MG63 (cell line): ENCODE data around the gene CDK13. TPM values are rescaled to one million over a fixed set of nuclear protein-coding genes. Genes with fewer than 3 reads are reported as not detected.
"Not testable (repeated sequence)": the region's sequence is repeated elsewhere in the genome, so short reads cannot be mapped to it uniquely, and the experiment has no call there.

ENCODE experiments used
- DNase-seq: peaks from one replicate; pipeline ENCODE4 v3.0.0-alpha.2; 2020
- H3K27me3 ChIP-seq: fragments of 250-450 bp; sonication (Bioruptor Pico); 2 replicates; pipeline ENCODE4 v1.5.1; 2020; ENCODE audit warnings: mild to moderate bottlenecking, moderate library complexity
- H3K36me3 ChIP-seq: fragments of 250-450 bp; sonication (Bioruptor Pico); 2 replicates; pipeline ENCODE4 v1.5.1; 2020; ENCODE audit warnings: mild to moderate bottlenecking, moderate library complexity
- H3K4me3 ChIP-seq: fragments of 250-450 bp; sonication (Bioruptor Pico); 2 replicates; pipeline ENCODE4 v1.5.1; 2020; ENCODE audit warnings: mild to moderate bottlenecking, moderate library complexity
- H3K9me3 ChIP-seq: fragments of 250-450 bp; sonication (Bioruptor Pico); 2 replicates; pipeline ENCODE4 v1.5.1; 2020; ENCODE audit warnings: mild to moderate bottlenecking, moderate library complexity
- total RNA-seq: library from RNA; depleted of rRNA; stranded (reverse); fragments of >200 nt; shearing (Covaris generic); gene quantifications from 2 replicates; pipeline ENCODE4 v1.2.3, GENCODE V29; 2014; ENCODE audit warnings: low replicate concordance; rRNA removed

Gene CDK13
- total RNA-seq, result 24.1 and 44.5 TPM in 2 replicates

GRCh38 chr7:39949971-39950472, at the start of gene CDK13:
Gene CDK13 (plus strand): TSS chr7:39950256. CDS start chr7:39950642, 386 bp downstream.
- Histone ChIP-seq H3K4me3 (peak within 1 kb of the TSS; percentile 97), H3K9me3 (no peaks in the 10 kb centered on the region), H3K27me3 (no peaks in the 10 kb centered on the region), H3K36me3 (peaks cover 23% of the 10 kb centered on the region)
- DNase-seq, result peak; percentile 83

- no peak for DNase-seq
- no peaks in the 10 kb centered on the region for H3K36me3 ChIP-seq
- peaks cover 5% of the 10 kb centered on the region; the same call in 1 of the 2 replicates for H3K9me3 ChIP-seq
- H3K27me3 ChIP-seq, result no peaks in the 10 kb centered on the region
- no peak overlapping the region for H3K4me3 ChIP-seq
Observed at GRCh38 chr7:39904077-39904486, 46.0 kb upstream of the CDK13 start.

- Histone ChIP-seq H3K27me3 (no peaks in the 10 kb centered on the region), H3K36me3 (no peaks in the 10 kb centered on the region), H3K9me3 (peaks cover 7% of the 10 kb centered on the region; the same call in 1 of the 2 replicates), H3K4me3 (no peak overlapping the region)
- no peak for DNase-seq
Observed at GRCh38 chr7:39908141-39908540, 41.9 kb upstream of the CDK13 start.

- Histone ChIP-seq H3K27me3 (no peaks in the 10 kb centered on the region), H3K4me3 (no peak overlapping the region), H3K9me3 (peaks cover 7% of the 10 kb centered on the region; the same call in 1 of the 2 replicates), H3K36me3 (no peaks in the 10 kb centered on the region)
- DNase-seq, result no peak
Observed at GRCh38 chr7:39908973-39909372, 41.1 kb upstream of the CDK13 start.

GRCh38 chr7:39909526-39909925, 40.5 kb upstream of the CDK13 start:
- Histone ChIP-seq H3K9me3 (peaks cover 7% of the 10 kb centered on the region; the same call in 1 of the 2 replicates), H3K36me3 (no peaks in the 10 kb centered on the region), H3K4me3 (no peak overlapping the region), H3K27me3 (no peaks in the 10 kb centered on the region)
- no peak for DNase-seq

- Histone ChIP-seq H3K4me3 (no peak overlapping the region), H3K36me3 (no peaks in the 10 kb centered on the region), H3K27me3 (no peaks in the 10 kb centered on the region), H3K9me3 (peaks cover 7% of the 10 kb centered on the region; the same call in 1 of the 2 replicates)
- no peak for DNase-seq
Observed at GRCh38 chr7:39910108-39910869, 39.8 kb upstream of the CDK13 start.

- Histone ChIP-seq H3K4me3 (no peak overlapping the region), H3K27me3 (no peaks in the 10 kb centered on the region), H3K36me3 (no peaks in the 10 kb centered on the region), H3K9me3 (peaks cover 7% of the 10 kb centered on the region; the same call in 1 of the 2 replicates)
- no peak for DNase-seq
Observed at GRCh38 chr7:39911167-39911566, 38.9 kb upstream of the CDK13 start.

GRCh38 chr7:39915847-39916246, 34.2 kb upstream of the CDK13 start:
- H3K9me3 ChIP-seq, DNase-seq, H3K27me3 ChIP-seq, H3K36me3 ChIP-seq, H3K4me3 ChIP-seq: not testable (repeated sequence)

GRCh38 chr7:39919646-39920045, 30.4 kb upstream of the CDK13 start:
- Histone ChIP-seq H3K9me3 (no peaks in the 10 kb centered on the region), H3K4me3 (no peak overlapping the region), H3K27me3 (no peaks in the 10 kb centered on the region), H3K36me3 (no peaks in the 10 kb centered on the region)
- peak; percentile 74 for DNase-seq

GRCh38 chr7:39921506-39922175, 28.4 kb upstream of the CDK13 start:
- no peaks in the 10 kb centered on the region for H3K36me3 ChIP-seq
- H3K27me3 ChIP-seq, result no peaks in the 10 kb centered on the region
- no peak for DNase-seq
- H3K4me3 ChIP-seq, result no peak overlapping the region
- no peaks in the 10 kb centered on the region for H3K9me3 ChIP-seq

GRCh38 chr7:39922580-39922979, 27.5 kb upstream of the CDK13 start:
- no peaks in the 10 kb centered on the region for H3K9me3 ChIP-seq
- H3K27me3 ChIP-seq, result no peaks in the 10 kb centered on the region
- H3K4me3 ChIP-seq, result no peak overlapping the region
- H3K36me3 ChIP-seq, result no peaks in the 10 kb centered on the region
- no peak for DNase-seq

- no peak for DNase-seq
- Histone ChIP-seq H3K4me3 (no peak overlapping the region), H3K36me3 (no peaks in the 10 kb centered on the region), H3K27me3 (no peaks in the 10 kb centered on the region), H3K9me3 (no peaks in the 10 kb centered on the region)
Observed at GRCh38 chr7:39923091-39923490, 27.0 kb upstream of the CDK13 start.

- no peak overlapping the region for H3K4me3 ChIP-seq
- DNase-seq, result no peak
- H3K9me3 ChIP-seq, result no peaks in the 10 kb centered on the region
- no peaks in the 10 kb centered on the region for H3K27me3 ChIP-seq
- H3K36me3 ChIP-seq, result no peaks in the 10 kb centered on the region
Observed at GRCh38 chr7:39924122-39924521, 25.9 kb upstream of the CDK13 start.

- Histone ChIP-seq H3K9me3 (no peaks in the 10 kb centered on the region), H3K27me3 (no peaks in the 10 kb centered on the region), H3K4me3 (no peak overlapping the region), H3K36me3 (no peaks in the 10 kb centered on the region)
- no peak for DNase-seq
Observed at GRCh38 chr7:39926111-39926510, 23.9 kb upstream of the CDK13 start.

- Histone ChIP-seq H3K27me3 (no peaks in the 10 kb centered on the region), H3K4me3 (no peak overlapping the region), H3K9me3 (no peaks in the 10 kb centered on the region), H3K36me3 (no peaks in the 10 kb centered on the region)
- no peak for DNase-seq
Observed at GRCh38 chr7:39927018-39927417, 23.0 kb upstream of the CDK13 start.

GRCh38 chr7:39934132-39934531, 15.9 kb upstream of the CDK13 start:
- no peak for DNase-seq
- Histone ChIP-seq H3K4me3 (no peak overlapping the region), H3K36me3 (no peaks in the 10 kb centered on the region), H3K27me3 (no peaks in the 10 kb centered on the region), H3K9me3 (no peaks in the 10 kb centered on the region)

GRCh38 chr7:39936761-39937160, 13.3 kb upstream of the CDK13 start:
- Histone ChIP-seq H3K27me3 (no peaks in the 10 kb centered on the region), H3K36me3 (no peaks in the 10 kb centered on the region), H3K4me3 (no peak overlapping the region), H3K9me3 (no peaks in the 10 kb centered on the region)
- no peak for DNase-seq
